Stomach (tissue), 4 donors: ENCODE data around the gene FADS2.

Experiments used
- CTCF ChIP-seq, 7 experiments: fragments of 450-650 bp in 4 of 7; fragments of 200-600 bp in 3 of 7; sonication (generic) in 3 of 7; IDR thresholded peaks; one replicate each; pipeline ENCODE4 v1.5.1; 2016 to 2019; ENCODE audit warnings: antibody characterized with exemption in 7 of 7, control low read depth in 2 of 7, mild to moderate bottlenecking in 1 of 7
- EP300 ChIP-seq: sonication (generic); formaldehyde crosslinking; IDR thresholded peaks from one replicate; pipeline ENCODE4 v1.6.1; 2017; ENCODE audit warnings: antibody characterized with exemption
- POLR2A ChIP-seq, 4 donors: fragments of 450-650 bp; IDR thresholded peaks; one replicate each; pipeline ENCODE4 v1.6.1; 2016; ENCODE audit warnings: antibody characterized with exemption in 4 of 4, control low read depth in 2 of 4, mild to moderate bottlenecking in 1 of 4, moderate library complexity in 1 of 4
- POLR2AphosphoS5 ChIP-seq, 3 donors: sonication (generic); formaldehyde crosslinking; IDR thresholded peaks; one replicate each; pipeline ENCODE4 v1.6.1; 2016; ENCODE audit warnings: antibody characterized with exemption in 3 of 3

DNA sequence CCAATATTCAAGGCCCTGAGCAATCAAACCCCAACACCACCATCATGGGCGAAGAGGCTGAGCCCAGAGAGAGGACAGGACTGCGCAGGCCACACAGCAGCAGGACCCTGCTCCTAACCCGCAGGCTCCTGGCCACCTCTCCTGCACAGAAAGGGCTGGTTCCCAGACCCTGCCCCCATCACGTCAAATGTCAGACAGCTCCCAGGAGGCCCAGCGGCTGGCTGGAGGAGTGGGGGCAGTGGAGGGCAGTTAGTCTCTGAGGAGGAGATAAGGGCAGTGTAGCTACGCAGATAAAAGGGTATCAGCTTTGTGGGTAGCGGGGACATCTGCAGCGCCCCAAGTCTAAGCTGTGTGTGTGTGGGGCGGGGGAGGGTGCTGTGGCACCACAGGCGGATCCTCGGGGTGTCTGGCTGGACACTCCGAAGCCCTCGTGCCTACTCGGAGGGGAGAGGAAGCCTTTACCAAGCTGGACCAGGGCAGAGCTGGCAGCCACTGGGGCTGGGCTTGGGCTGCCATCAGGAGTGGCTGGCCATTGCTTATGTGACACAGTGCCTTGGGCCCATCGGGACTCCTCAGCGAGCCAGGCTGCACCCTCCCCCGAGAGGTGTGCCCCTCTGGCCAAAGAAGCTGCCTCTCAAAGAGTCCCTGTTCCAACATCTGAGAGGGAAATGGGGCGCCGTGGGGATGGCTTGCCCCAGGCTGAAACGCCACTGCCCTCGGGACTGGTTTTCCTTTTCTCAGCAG, 41.8 kb downstream of the FADS2 start:
- TF ChIP-seq CTCF (IDR thresholded peaks at IDR 0.05) (no peak), POLR2A (IDR thresholded peaks at IDR 0.05) (no peak), POLR2AphosphoS5 (IDR thresholded peaks at IDR 0.05) (no peak), EP300 (no peak)
